ENCODE results near the gene UBE2V1.

Gene UBE2V1

GRCh38 chr20:50058662-50059402, 54.1 kb downstream of the UBE2V1 start:
- TF ChIP-seq POLR2AphosphoS5 (IDR thresholded peaks at IDR 0.05; ENCODE audit: low read depth, low read length) (no peak), POU2F2 (IDR thresholded peaks at IDR 0.05; ENCODE audit: low read depth, low read length) (no peak), PAX5 (IDR thresholded peaks at IDR 0.05; ENCODE audit: insufficient read depth, low read length, severe bottlenecking) (no peak), POLR2A (IDR thresholded peaks at IDR 0.05; ENCODE audit: low read depth, low read length) (no peak), TAF1 (IDR thresholded peaks at IDR 0.05; ENCODE audit: low read depth, low read length) (no peak), SPI1 (IDR thresholded peaks at IDR 0.05; ENCODE audit: low read depth, low read length) (no peak)
- FAIRE-seq (no peak), DNase-seq (ENCODE audit: insufficient read length, low spot score) (no peak)

GRCh38 chr20:50057714-50058053, 55.3 kb downstream of the UBE2V1 start:
- TF ChIP-seq TAF1 (IDR thresholded peaks at IDR 0.05; ENCODE audit: low read depth, low read length) (no peak), POLR2A (IDR thresholded peaks at IDR 0.05; ENCODE audit: low read depth, low read length) (no peak), SPI1 (IDR thresholded peaks at IDR 0.05; ENCODE audit: low read depth, low read length) (no peak)
- FAIRE-seq = no peak
- DNase-seq (ENCODE audit: insufficient read length, low spot score) = no peak

- no peak for FAIRE-seq
- DNase-seq (ENCODE audit: insufficient read length, low spot score) = no peak
- TF ChIP-seq TAF1 (IDR thresholded peaks at IDR 0.05; ENCODE audit: low read depth, low read length) = no peak
- TF ChIP-seq POLR2A (IDR thresholded peaks at IDR 0.05; ENCODE audit: low read depth, low read length) = no peak
Observed at GRCh38 chr20:50056951-50057713, 55.8 kb downstream of the UBE2V1 start.

- FAIRE-seq = no peak
- TF ChIP-seq POLR2AphosphoS5 (IDR thresholded peaks at IDR 0.05; ENCODE audit: low read depth, low read length) (no peak), POU2F2 (IDR thresholded peaks at IDR 0.05; ENCODE audit: low read depth, low read length) (no peak), TAF1 (IDR thresholded peaks at IDR 0.05; ENCODE audit: low read depth, low read length) (no peak), PAX5 (IDR thresholded peaks at IDR 0.05; ENCODE audit: insufficient read depth, low read length, severe bottlenecking) (no peak), POLR2A (IDR thresholded peaks at IDR 0.05; ENCODE audit: low read depth, low read length) (no peak), SPI1 (IDR thresholded peaks at IDR 0.05; ENCODE audit: low read depth, low read length) (no peak)
- no peak for DNase-seq (ENCODE audit: insufficient read length, low spot score)
Observed at GRCh38 chr20:50056408-50056926, 56.5 kb downstream of the UBE2V1 start.

- no peak for DNase-seq (ENCODE audit: insufficient read length, low spot score)
- TF ChIP-seq SPI1 (IDR thresholded peaks at IDR 0.05; ENCODE audit: low read depth, low read length) (no peak), PAX5 (IDR thresholded peaks at IDR 0.05; ENCODE audit: insufficient read depth, low read length, severe bottlenecking) (no peak), POLR2A (IDR thresholded peaks at IDR 0.05; ENCODE audit: low read depth, low read length) (no peak), TAF1 (IDR thresholded peaks at IDR 0.05; ENCODE audit: low read depth, low read length) (no peak), POLR2AphosphoS5 (IDR thresholded peaks at IDR 0.05; ENCODE audit: low read depth, low read length) (no peak), POU2F2 (IDR thresholded peaks at IDR 0.05; ENCODE audit: low read depth, low read length) (no peak)
- FAIRE-seq = no peak
Observed at GRCh38 chr20:50055524-50056083, 57.3 kb downstream of the UBE2V1 start.

GRCh38 chr20:50054626-50055511, 58.1 kb downstream of the UBE2V1 start:
- FAIRE-seq (no peak), DNase-seq (ENCODE audit: insufficient read length, low spot score) (no peak)
- TF ChIP-seq SPI1 (IDR thresholded peaks at IDR 0.05; ENCODE audit: low read depth, low read length) (no peak), POU2F2 (IDR thresholded peaks at IDR 0.05; ENCODE audit: low read depth, low read length) (no peak), TAF1 (IDR thresholded peaks at IDR 0.05; ENCODE audit: low read depth, low read length) (no peak)

- FAIRE-seq (no peak), DNase-seq (ENCODE audit: insufficient read length, low spot score) (no peak)
- TF ChIP-seq POLR2AphosphoS5 (IDR thresholded peaks at IDR 0.05; ENCODE audit: low read depth, low read length) (no peak), SPI1 (IDR thresholded peaks at IDR 0.05; ENCODE audit: low read depth, low read length) (no peak), POLR2A (IDR thresholded peaks at IDR 0.05; ENCODE audit: low read depth, low read length) (no peak), TAF1 (IDR thresholded peaks at IDR 0.05; ENCODE audit: low read depth, low read length) (no peak), PAX5 (IDR thresholded peaks at IDR 0.05; ENCODE audit: insufficient read depth, low read length, severe bottlenecking) (no peak), POU2F2 (IDR thresholded peaks at IDR 0.05; ENCODE audit: low read depth, low read length) (no peak)
Observed at GRCh38 chr20:50054231-50054547, 58.8 kb downstream of the UBE2V1 start.

GRCh38 chr20:50053362-50054230, 59.4 kb downstream of the UBE2V1 start:
- no peak for FAIRE-seq
- no peak for DNase-seq (ENCODE audit: insufficient read length, low spot score)
- TF ChIP-seq POLR2A (IDR thresholded peaks at IDR 0.05; ENCODE audit: low read depth, low read length) = no peak

All from GM12891 (cell line).